Nephron (organoid): ENCODE data around the gene GYS1.
A peak's percentile ranks its signal among the peaks of the same experiment; 100 is the strongest.
"Not testable (repeated sequence)": the region's sequence is repeated elsewhere in the genome, so short reads cannot be mapped to it uniquely, and the experiment has no call there.

Experiments used
- H3K27ac Mint-ChIP-seq, 3 experiments: 2 replicates each; pipeline ENCODE4 v1.8.0; 2020; ENCODE audit warnings: mixed read lengths in 3 of 3, mild to moderate bottlenecking in 2 of 3, moderate library complexity in 1 of 3
- H3K27me3 Mint-ChIP-seq: 2 replicates; pipeline ENCODE4 v1.8.0; 2021; ENCODE audit warnings: low read depth, mild to moderate bottlenecking, moderate library complexity, mixed read lengths
- H3K36me3 Mint-ChIP-seq: 2 replicates; pipeline ENCODE4 v1.8.0; 2020; ENCODE audit warnings: low read depth, mixed read lengths
- H3K4me1 Mint-ChIP-seq: 2 replicates; pipeline ENCODE4 v1.8.0; 2020; ENCODE audit warnings: mixed read lengths
- H3K4me3 Mint-ChIP-seq, 3 experiments: 2 replicates each; pipeline ENCODE4 v1.8.0; 2020; ENCODE audit warnings: mild to moderate bottlenecking in 3 of 3, mixed read lengths in 3 of 3, moderate library complexity in 2 of 3
- H3K9me3 Mint-ChIP-seq: 2 replicates; pipeline ENCODE4 v1.8.0; 2020; ENCODE audit warnings: mixed read lengths
- CTCF ChIP-seq, 3 experiments: fragments of 200-600 bp; sonication (generic); IDR thresholded peaks; one replicate each; pipeline ENCODE4 v1.5.0; 2021; ENCODE audit warnings: antibody characterized with exemption in 3 of 3; ENCODE audit not compliant: unreplicated experiment in 3 of 3

Gene GYS1

GRCh38 chr19:48993175-48994034 lies at the start of gene GYS1, which contains the start of gene RUVBL2:
Gene GYS1, minus strand, starts transcription at chr19:48993309. Its CDS starts 197 bp downstream, at chr19:48993112.
Gene RUVBL2, plus strand, starts transcription at chr19:48993887. Its CDS starts 25 bp downstream, at chr19:48993912.
- Mint-ChIP-seq H3K9me3 (no peaks in the 10 kb centered on the region), H3K27ac (peak within 1 kb of the TSS; percentile 85 to 99 (median 98)), H3K36me3 (peaks cover 21% of the 10 kb centered on the region), H3K4me1 (peaks cover 42% of the 10 kb centered on the region), H3K4me3 (peak within 1 kb of the TSS; percentile 93 to 96 (median 96)), H3K27me3 (no peaks in the 10 kb centered on the region)
- TF ChIP-seq CTCF (IDR thresholded peaks at IDR 0.05; ENCODE audit: unreplicated experiment in 3 of 3): peak; percentile 98 to 99 (median 99)

GRCh38 chr19:49042666-49043065 lies 49.6 kb upstream of the GYS1 start:
- not testable (repeated sequence) for H3K4me1 Mint-ChIP-seq, H3K27ac Mint-ChIP-seq, H3K4me3 Mint-ChIP-seq, H3K36me3 Mint-ChIP-seq, H3K27me3 Mint-ChIP-seq, H3K9me3 Mint-ChIP-seq

GRCh38 chr19:49042177-49042576 lies 49.1 kb upstream of the GYS1 start:
- Mint-ChIP-seq H3K9me3 (no peaks in the 10 kb centered on the region), H3K4me3 (no peak overlapping the region), H3K27ac (no peak overlapping the region), H3K36me3 (no peaks in the 10 kb centered on the region), H3K4me1 (no peaks in the 10 kb centered on the region), H3K27me3 (peaks cover 4% of the 10 kb centered on the region)
- no peak for TF ChIP-seq CTCF (IDR thresholded peaks at IDR 0.05; ENCODE audit: unreplicated experiment in 3 of 3)

GRCh38 chr19:49039736-49040135 lies 46.6 kb upstream of the GYS1 start:
- H3K4me3 Mint-ChIP-seq, H3K36me3 Mint-ChIP-seq, H3K27ac Mint-ChIP-seq, H3K4me1 Mint-ChIP-seq, H3K9me3 Mint-ChIP-seq, H3K27me3 Mint-ChIP-seq: not testable (repeated sequence)

GRCh38 chr19:49038557-49039276 lies 45.6 kb upstream of the GYS1 start:
- not testable (repeated sequence) for H3K27ac Mint-ChIP-seq, H3K4me1 Mint-ChIP-seq, H3K36me3 Mint-ChIP-seq, H3K9me3 Mint-ChIP-seq, H3K4me3 Mint-ChIP-seq
- peaks cover 13% of the 10 kb centered on the region for H3K27me3 Mint-ChIP-seq

GRCh38 chr19:49038111-49038510 lies 45.0 kb upstream of the GYS1 start:
- not testable (repeated sequence) for H3K36me3 Mint-ChIP-seq, H3K4me1 Mint-ChIP-seq, H3K9me3 Mint-ChIP-seq, H3K27ac Mint-ChIP-seq, H3K4me3 Mint-ChIP-seq
- peaks cover 12% of the 10 kb centered on the region for H3K27me3 Mint-ChIP-seq

GRCh38 chr19:49036815-49037214 lies 43.7 kb upstream of the GYS1 start, which contains the start of gene CGB1:
Gene CGB1, minus strand, starts transcription at chr19:49036895. Its CDS starts 184 bp downstream, at chr19:49036711.
- H3K4me3 Mint-ChIP-seq, H3K9me3 Mint-ChIP-seq, H3K36me3 Mint-ChIP-seq, H3K4me1 Mint-ChIP-seq, H3K27ac Mint-ChIP-seq: not testable (repeated sequence)
- H3K27me3 Mint-ChIP-seq: peaks cover 11% of the 10 kb centered on the region

- not testable (repeated sequence) for H3K36me3 Mint-ChIP-seq, H3K9me3 Mint-ChIP-seq, H3K4me3 Mint-ChIP-seq, H3K27ac Mint-ChIP-seq, H3K4me1 Mint-ChIP-seq
- peak in 1 of 3 experiments; percentile 13 for TF ChIP-seq CTCF (IDR thresholded peaks at IDR 0.05; ENCODE audit: unreplicated experiment in 3 of 3)
- H3K27me3 Mint-ChIP-seq: peaks cover 17% of the 10 kb centered on the region
Observed at GRCh38 chr19:49031642-49032301, 38.7 kb upstream of the GYS1 start, which contains the start of gene CGB2. Gene CGB2, plus strand, starts transcription at chr19:49031890. Its CDS starts 206 bp downstream, at chr19:49032096.

GRCh38 chr19:49030323-49030722 lies 37.2 kb upstream of the GYS1 start:
- H3K36me3 Mint-ChIP-seq, H3K27ac Mint-ChIP-seq, H3K4me3 Mint-ChIP-seq, H3K9me3 Mint-ChIP-seq, H3K4me1 Mint-ChIP-seq: not testable (repeated sequence)
- peaks cover 15% of the 10 kb centered on the region for H3K27me3 Mint-ChIP-seq

- not testable (repeated sequence) for H3K9me3 Mint-ChIP-seq, H3K27ac Mint-ChIP-seq, H3K4me1 Mint-ChIP-seq, H3K36me3 Mint-ChIP-seq, H3K4me3 Mint-ChIP-seq
- peaks cover 13% of the 10 kb centered on the region for H3K27me3 Mint-ChIP-seq
Observed at GRCh38 chr19:49029749-49030148, 36.6 kb upstream of the GYS1 start.

- not testable (repeated sequence) for H3K9me3 Mint-ChIP-seq, H3K27me3 Mint-ChIP-seq, H3K27ac Mint-ChIP-seq, H3K4me1 Mint-ChIP-seq, H3K4me3 Mint-ChIP-seq, H3K36me3 Mint-ChIP-seq
Observed at GRCh38 chr19:49028686-49029085, 35.6 kb upstream of the GYS1 start.
